Tibial nerve (tissue), 3 donors: ENCODE results near the gene CAMK1D.

Experiments
- POLR2A ChIP-seq, 2 donors: fragments of 450-650 bp; IDR thresholded peaks; one replicate each; pipeline ENCODE4 v1.6.1; 2017; ENCODE audit warnings: antibody characterized with exemption in 2 of 2, mild to moderate bottlenecking in 2 of 2, moderate library complexity in 2 of 2
- TF ChIP-seq, protein P1 (sequence below), 5 experiments: fragments of 200-600 bp in 3 of 5; fragments of 450-650 bp in 2 of 5; sonication (generic) in 3 of 5; IDR thresholded peaks; one replicate each; pipeline ENCODE4 v1.5.1; 2016 to 2019; ENCODE audit warnings: antibody characterized with exemption in 5 of 5, mild to moderate bottlenecking in 3 of 5, moderate library complexity in 2 of 5

DNA sequence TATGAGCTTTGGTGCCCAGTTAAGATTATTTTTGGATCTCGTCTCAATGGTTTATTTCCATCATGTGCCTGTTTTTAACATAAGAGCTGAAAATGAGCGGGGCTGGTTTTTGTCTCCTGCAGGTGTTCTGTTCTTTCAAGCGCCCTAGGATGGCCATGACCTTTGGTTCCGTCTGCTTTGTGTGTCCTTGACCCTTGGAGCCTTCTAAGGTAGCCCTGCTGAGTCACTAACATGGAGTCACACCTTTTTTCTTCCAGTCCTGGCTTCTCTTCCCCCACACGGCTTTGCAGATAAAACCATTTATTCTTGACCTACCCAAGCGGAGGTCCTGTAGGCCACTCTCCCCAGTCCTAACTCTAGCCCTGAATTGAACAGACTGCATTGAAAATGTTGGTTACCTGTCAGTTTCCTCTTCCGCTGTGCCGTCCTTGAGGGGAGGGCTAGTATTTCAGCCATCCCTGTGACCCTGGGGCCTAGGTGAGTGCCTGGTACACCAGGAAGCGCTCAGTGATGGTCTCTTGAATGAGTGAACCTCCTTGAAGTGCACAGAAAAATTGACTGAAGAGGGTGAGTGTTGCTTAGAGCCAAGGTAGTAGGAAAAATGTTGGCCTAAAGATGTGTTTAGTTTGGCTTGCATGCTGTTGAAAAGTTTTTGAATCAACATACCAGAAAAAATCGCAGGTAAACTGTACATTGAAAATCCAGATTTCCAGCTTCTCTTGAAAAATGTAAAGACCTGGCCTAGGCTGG lies 48.0 kb downstream of the CAMK1D start:
- TF ChIP-seq, protein P1, sequence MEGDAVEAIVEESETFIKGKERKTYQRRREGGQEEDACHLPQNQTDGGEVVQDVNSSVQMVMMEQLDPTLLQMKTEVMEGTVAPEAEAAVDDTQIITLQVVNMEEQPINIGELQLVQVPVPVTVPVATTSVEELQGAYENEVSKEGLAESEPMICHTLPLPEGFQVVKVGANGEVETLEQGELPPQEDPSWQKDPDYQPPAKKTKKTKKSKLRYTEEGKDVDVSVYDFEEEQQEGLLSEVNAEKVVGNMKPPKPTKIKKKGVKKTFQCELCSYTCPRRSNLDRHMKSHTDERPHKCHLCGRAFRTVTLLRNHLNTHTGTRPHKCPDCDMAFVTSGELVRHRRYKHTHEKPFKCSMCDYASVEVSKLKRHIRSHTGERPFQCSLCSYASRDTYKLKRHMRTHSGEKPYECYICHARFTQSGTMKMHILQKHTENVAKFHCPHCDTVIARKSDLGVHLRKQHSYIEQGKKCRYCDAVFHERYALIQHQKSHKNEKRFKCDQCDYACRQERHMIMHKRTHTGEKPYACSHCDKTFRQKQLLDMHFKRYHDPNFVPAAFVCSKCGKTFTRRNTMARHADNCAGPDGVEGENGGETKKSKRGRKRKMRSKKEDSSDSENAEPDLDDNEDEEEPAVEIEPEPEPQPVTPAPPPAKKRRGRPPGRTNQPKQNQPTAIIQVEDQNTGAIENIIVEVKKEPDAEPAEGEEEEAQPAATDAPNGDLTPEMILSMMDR (IDR thresholded peaks at IDR 0.05): no peak
- TF ChIP-seq POLR2A (IDR thresholded peaks at IDR 0.05): no peak
